ENCODE data around the gene PAEP. TPM values are rescaled to one million over a fixed set of nuclear protein-coding genes. Genes with fewer than 3 reads are reported as not detected.
"Not testable (repeated sequence)": the region's sequence is repeated elsewhere in the genome, so short reads cannot be mapped to it uniquely, and the experiment has no call there.

The PAEP gene
- polyA plus RNA-seq, 3 donors from 2014 or later = not detected

DNA sequence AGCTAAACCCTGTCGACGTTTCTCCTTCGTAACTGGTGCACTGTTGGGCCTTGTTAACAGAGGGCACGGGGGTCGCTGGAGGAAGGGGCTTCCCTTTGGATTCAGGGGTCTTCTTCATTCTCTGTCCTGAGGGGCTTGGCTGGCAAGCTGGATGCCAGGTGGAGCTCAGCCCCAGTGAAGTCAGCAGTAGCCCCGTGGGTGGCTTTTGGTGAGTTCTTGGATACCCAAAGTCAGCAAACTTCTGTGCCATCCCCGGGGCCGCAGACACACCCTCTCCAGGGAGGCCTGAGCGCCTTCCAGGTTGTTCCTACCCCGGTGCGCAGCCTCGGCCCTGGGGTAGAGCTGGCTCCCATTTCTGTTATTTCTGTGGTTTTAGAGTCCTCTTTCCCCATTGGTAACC is 27.9 kb upstream of the PAEP start:
- H3K27ac Mint-ChIP-seq = no peak overlapping the region
- no peaks in the 10 kb centered on the region for H3K36me3 Mint-ChIP-seq
- H3K4me3 Mint-ChIP-seq = no peak overlapping the region
- peaks cover 0 to 1% (median 0%) of the 10 kb centered on the region in 6 donors for H3K9me3 Mint-ChIP-seq
- DNase-seq = no peak
- no peaks in the 10 kb centered on the region for H3K4me1 Mint-ChIP-seq
- peaks cover 0 to 12% (median 6%) of the 10 kb centered on the region in 3 donors for H3K27me3 Mint-ChIP-seq (ENCODE audit: low read depth in 3 of 3)

DNA sequence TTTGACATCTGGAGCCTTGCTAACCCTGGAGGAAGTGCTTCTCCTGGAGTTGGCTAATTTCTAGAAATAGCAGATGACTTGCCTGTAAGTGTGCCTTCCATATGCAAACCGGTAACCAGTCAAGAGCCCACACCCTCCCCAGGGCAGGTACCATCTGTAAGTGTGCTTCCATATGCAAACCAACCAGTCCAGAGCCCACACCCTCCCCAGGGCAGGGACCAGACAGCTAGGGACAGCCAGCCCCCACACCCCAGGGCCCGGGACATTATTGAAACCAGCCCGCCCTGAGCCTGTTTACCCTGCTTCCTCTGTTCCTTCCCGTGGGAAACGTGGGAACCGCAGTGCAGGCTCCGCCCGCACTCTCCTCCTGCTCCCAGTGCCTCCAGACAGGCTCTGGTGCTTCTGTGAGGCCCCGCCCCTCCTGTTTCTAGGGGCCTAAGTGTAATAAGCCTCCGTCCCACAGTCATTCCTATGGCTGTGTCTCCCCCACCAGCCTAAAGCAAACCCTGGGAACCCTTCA is 27.3 kb upstream of the PAEP start:
- not testable (repeated sequence) for H3K27ac Mint-ChIP-seq

DNA sequence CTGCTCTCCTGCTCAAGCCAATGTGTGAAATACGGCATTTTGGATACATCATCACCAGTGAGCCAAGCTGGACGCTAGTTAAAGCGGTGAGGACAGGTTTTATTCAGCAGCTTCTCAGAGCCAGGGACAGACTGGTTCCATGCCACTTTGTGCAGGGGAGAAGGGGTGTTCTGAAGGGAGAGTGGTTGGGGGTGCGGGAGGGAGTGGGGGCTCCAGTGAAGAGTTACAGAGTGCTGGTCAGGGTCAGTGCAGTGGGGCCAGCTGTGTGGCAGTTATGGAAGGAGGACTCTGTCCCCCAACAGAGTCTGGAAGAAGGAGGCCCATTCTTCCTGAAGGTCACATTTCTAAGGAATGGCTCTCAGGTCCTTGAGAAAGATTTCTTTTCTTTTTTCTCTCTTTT is 26.7 kb upstream of the PAEP start:
- not testable (repeated sequence) for H3K4me1 Mint-ChIP-seq, DNase-seq, H3K27ac Mint-ChIP-seq, H3K9me3 Mint-ChIP-seq, H3K36me3 Mint-ChIP-seq, H3K4me3 Mint-ChIP-seq
- H3K27me3 Mint-ChIP-seq (ENCODE audit: low read depth in 3 of 3) = peaks cover 0 to 17% (median 6%) of the 10 kb centered on the region in 3 donors

More for the DNA sequence above, 27.3 kb upstream of the PAEP start:
- not testable (repeated sequence) for H3K4me3 Mint-ChIP-seq, H3K9me3 Mint-ChIP-seq, H3K36me3 Mint-ChIP-seq, H3K4me1 Mint-ChIP-seq, DNase-seq
- peaks cover 0 to 13% (median 6%) of the 10 kb centered on the region in 3 donors for H3K27me3 Mint-ChIP-seq (ENCODE audit: low read depth in 3 of 3)

DNA sequence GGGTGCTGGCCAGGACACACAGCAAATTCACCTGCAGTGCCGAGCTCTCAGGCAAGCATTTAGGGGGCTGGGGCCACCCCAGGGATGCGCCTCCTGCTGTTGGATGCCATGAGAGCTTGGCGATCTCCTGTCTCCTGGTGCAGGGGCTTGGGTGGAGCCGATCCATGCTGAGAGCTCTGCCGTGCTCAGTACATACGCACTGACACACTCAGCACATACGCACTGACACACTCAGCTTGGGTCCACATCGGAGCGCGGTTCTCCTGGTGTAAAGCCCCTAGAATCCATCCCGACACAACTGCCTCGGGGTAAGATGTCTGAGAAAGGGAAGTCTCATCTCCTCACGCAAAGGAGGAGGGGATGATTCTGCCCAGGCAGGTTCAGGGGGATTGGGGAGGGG is 25.9 kb upstream of the PAEP start:
- not testable (repeated sequence) for H3K36me3 Mint-ChIP-seq, H3K9me3 Mint-ChIP-seq, DNase-seq, H3K4me3 Mint-ChIP-seq, H3K27ac Mint-ChIP-seq, H3K4me1 Mint-ChIP-seq
- H3K27me3 Mint-ChIP-seq (ENCODE audit: low read depth in 3 of 3) = peaks cover 0 to 17% (median 6%) of the 10 kb centered on the region in 3 donors

DNA sequence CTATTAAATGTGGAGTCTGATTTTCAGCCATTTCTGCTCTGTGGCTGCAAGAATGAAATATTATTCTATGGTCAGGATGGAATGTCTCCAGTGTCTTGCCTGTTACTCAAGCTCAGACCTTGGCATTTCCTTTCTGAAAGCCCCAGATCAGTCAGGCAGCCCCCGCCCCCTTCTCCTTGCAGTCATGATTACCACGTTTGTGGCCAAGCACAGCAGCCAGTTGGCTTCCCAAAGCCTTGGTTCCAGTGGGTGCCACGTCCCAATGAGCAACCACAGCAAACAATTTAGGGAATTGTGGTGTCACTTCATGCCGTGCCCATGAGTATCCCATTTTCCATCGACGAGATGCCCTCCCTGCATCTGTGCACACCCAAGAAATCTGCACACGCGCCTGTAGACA is 25.3 kb upstream of the PAEP start:
- H3K4me3 Mint-ChIP-seq = no peak overlapping the region
- H3K27ac Mint-ChIP-seq = no peak overlapping the region
- H3K27me3 Mint-ChIP-seq (ENCODE audit: low read depth in 3 of 3) = peaks cover 0 to 17% (median 6%) of the 10 kb centered on the region in 3 donors
- no peaks in the 10 kb centered on the region for H3K4me1 Mint-ChIP-seq
- no peak for DNase-seq
- H3K36me3 Mint-ChIP-seq = no peaks in the 10 kb centered on the region
- H3K9me3 Mint-ChIP-seq = no peaks in the 10 kb centered on the region

DNA sequence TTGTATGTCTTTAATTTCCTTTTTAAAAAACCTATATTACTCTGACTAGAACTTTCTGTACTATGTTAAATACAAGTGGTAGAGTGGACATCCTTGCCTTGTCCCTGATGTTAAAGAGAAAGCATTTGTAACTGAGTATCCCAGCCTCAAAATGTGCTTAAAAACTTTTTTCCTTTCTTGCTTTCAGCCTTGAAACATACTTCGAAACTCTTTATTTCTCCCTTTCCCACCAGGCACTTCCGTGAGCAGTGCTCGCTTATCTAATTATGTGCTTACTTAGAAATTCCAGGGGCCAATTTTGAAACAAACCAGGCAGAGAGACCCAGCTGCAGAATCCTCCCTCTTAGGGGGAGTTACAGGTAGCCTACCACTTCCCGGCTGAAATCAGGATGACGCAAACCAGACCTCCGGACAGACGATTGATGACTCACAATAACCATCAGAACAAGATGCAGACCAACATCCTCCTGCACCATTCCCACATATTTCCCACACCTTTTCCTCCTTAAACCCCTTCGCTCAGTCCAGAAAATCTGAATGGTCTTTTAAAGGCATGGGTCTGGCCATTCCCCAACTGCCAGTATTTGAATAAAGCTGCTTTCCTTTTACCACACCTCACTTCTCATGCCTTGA is 18.2 kb upstream of the PAEP start:
- H3K4me1 Mint-ChIP-seq, H3K9me3 Mint-ChIP-seq, H3K4me3 Mint-ChIP-seq, H3K36me3 Mint-ChIP-seq, DNase-seq, H3K27ac Mint-ChIP-seq: not testable (repeated sequence)
- H3K27me3 Mint-ChIP-seq (ENCODE audit: low read depth in 3 of 3) = peaks cover 0 to 12% (median 1%) of the 10 kb centered on the region in 3 donors

DNA sequence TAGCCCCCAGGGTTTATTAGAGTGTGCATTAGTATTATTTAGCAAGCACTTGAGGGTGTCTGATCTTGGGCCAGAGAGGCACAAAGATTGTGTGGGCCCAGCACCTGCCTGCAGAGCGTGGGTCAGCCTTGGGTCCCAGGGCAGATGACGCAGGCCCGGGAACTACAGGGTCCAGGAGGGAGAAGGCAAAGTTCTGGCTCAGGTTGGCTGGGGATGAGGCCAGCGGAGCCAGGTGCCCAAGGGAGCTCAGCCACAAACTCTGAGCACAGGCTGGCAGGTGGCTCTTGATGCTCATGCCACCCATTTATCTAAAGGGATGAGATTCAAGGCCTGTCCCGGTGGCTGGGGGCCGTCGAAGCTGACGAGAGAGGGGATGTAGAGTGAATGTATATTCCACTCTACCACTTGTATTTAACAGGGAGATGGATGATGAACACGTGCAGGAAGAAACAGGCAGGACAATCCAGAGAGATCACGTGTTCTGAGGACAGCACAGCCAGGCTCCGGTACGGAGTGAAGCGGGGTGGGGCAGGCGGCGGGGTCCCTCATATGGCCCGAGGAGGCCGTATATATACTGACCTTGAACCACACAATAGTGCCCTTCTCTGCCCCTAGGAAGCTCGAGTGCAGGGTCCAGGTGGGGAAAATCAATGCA is 16.4 kb upstream of the PAEP start:
- peaks cover 0 to 7% (median 0%) of the 10 kb centered on the region in 3 donors for H3K27me3 Mint-ChIP-seq (ENCODE audit: low read depth in 3 of 3)
- no peak overlapping the region for H3K4me3 Mint-ChIP-seq
- no peaks in the 10 kb centered on the region for H3K4me1 Mint-ChIP-seq
- DNase-seq = no peak
- no peaks in the 10 kb centered on the region for H3K36me3 Mint-ChIP-seq
- H3K9me3 Mint-ChIP-seq = no peaks in the 10 kb centered on the region
- peak overlapping the region in 1 of 6 donors; percentile 4 for H3K27ac Mint-ChIP-seq

DNA sequence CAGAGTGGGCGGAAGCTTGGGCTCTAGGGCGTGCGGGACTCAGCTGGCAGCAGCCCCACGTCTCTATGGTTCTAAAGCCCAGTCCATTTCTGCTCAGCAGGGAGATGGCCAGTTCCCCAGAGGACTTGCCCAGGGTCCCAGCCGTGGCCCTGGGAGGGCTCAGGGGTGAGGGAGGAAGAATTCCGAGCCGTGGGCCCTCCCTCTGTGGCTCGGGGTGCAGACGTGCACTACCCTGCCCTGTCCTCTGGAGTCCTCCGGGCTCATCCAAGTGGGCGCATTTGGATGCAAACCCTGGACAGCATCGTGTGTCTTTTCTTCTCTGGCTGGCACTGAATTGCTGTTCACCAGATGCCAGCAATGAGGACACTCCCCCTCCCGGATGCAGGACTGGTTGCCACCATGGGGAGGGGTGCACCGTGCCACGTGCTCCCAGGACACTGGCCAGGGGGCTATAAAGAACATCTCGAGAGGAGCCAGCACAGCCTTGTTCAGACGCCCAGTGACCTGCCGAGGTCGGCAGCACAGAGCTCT is 15.8 kb upstream of the PAEP start, which contains the start of gene OBP2A:
TSS of gene OBP2A (plus strand) at position 481 of the 531 bp plus-strand sequence. CDS start 55 bp downstream, outside the sequence.
- H3K4me1 Mint-ChIP-seq; DNase-seq; H3K27me3 Mint-ChIP-seq (ENCODE audit: low read depth in 3 of 3); H3K9me3 Mint-ChIP-seq; H3K36me3 Mint-ChIP-seq; H3K4me3 Mint-ChIP-seq: not testable (repeated sequence)
- H3K27ac Mint-ChIP-seq = peak within 1 kb of the TSS in 1 of 6 donors; percentile 4

DNA sequence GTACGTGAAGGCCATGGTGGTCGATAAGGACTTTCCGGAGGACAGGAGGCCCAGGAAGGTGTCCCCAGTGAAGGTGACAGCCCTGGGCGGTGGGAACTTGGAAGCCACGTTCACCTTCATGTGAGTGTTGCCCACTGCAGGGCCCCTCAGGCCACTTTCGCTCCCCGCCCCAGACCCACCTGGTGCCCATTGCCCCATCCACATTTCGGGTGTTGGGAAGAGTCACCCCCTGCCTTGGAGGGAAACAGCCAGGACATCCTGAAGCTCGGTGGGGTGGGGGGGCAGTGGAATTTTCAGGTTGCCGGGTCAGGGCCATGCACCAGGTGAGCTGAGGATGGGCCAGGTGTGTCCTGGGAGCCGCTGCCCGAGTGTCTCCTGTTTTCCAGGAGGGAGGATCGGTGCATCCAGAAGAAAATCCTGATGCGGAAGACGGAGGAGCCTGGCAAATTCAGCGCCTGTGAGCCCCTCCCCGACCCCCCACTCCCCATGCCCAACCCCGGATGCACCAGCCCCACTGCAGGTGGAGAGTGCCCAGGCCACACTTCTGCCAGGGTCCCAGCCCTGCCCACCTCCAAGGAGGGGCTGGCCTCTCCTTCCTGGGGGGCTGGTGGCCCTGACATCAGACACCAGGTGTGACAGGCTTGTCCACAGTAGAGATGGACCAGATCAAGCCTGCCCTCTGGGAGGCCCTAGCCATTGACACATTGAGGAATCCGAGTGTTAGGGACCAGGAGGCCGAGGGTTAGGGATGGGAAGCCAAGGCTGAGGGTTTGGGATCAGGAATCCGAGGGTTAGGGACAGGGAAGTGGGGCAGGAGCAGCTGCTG is 14.6 kb upstream of the PAEP start:
- not testable (repeated sequence) for DNase-seq; H3K27me3 Mint-ChIP-seq (ENCODE audit: low read depth in 3 of 3); H3K9me3 Mint-ChIP-seq; H3K4me3 Mint-ChIP-seq; H3K4me1 Mint-ChIP-seq; H3K27ac Mint-ChIP-seq; H3K36me3 Mint-ChIP-seq

DNA sequence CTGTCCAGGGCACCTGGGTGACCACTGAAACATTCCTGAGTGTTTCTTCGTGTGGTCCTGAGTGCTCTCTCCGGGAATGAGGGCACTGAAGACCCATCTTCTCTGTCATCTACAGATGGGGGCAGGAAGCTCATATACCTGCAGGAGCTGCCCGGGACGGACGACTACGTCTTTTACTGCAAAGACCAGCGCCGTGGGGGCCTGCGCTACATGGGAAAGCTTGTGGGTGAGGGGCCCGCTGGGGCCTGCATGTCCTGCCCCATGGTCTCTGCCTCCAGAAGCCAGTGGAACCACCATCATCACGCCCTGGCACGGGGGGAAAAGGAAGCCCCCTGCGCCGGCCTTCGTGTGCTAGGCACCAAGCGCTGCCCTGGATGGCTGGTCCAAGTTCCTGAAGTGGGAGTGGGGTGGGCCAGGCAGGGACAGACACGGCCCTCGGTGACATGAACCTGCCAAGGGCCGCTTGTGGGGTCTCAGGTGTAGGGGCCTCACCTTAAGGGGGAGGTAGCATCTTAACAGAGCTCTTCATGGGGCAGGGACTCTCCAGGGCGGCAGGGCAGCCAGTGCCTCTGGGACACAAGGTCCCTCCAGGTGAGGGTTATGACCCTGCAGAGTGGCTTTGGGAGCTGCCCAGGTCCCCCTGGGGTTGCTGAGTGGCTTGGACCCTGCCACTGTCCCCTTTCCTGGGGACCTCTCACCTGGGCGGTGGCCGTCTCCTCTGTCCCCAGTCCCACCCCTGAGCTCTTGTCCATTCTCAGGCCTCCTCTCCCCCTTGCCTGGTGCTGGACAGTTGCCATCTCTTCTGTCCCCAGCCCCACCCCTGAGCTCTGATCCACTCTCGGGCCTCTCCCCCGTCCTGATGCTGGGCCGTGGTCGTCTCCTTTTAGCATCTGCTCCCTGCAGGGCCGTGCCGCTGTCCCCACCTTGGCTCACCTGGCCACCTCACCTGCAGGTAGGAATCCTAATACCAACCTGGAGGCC is 13.5 kb upstream of the PAEP start:
- no peaks in the 10 kb centered on the region for H3K36me3 Mint-ChIP-seq
- H3K9me3 Mint-ChIP-seq = no peaks in the 10 kb centered on the region
- no peak for DNase-seq
- H3K4me1 Mint-ChIP-seq = no peaks in the 10 kb centered on the region
- peaks cover 0 to 6% (median 2%) of the 10 kb centered on the region in 3 donors for H3K27me3 Mint-ChIP-seq (ENCODE audit: low read depth in 3 of 3)
- H3K27ac Mint-ChIP-seq = no peak overlapping the region
- no peak overlapping the region for H3K4me3 Mint-ChIP-seq

DNA sequence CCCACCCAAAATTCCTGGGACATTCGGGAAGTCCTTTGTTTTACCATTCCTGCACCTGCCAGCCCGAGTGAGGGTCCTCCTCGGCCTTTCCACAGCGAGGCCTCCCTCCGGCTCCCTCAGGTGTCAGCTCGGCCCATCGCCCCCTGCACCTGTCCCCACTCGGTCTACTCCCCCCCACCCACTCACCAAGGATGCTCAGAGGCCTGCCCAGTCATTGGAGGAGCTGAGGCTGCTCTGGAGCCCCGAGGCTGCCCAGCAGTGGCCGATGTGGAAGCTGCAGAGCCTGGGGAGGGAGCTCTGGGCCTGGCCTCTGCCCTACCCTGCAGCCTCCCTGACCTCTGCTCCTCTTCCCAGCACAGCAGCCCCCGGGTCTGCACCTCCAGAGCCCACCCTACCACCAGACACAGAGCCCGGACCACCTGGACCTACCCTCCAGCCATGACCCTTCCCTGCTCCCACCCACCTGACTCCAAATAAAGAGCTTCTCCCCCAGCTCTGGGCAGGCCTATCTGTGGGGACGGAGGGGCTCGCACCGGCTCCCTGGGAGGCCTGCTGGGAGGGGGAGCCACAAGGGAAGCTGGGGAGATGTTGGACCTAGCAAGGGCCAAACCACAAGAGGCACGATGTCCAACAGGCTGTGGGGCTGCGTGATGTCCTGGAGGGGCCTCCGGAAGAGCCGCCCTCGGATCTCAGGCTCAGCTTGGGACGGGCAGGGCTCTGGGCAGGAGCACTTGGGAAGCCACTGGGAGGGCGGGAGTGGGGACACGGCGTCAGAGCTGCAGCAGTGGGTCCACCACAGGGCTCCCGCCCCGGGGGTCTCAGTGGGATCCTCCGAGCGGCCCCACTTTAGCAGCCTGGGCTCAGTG is 11.8 kb upstream of the PAEP start:
- not testable (repeated sequence) for H3K4me1 Mint-ChIP-seq; H3K9me3 Mint-ChIP-seq; H3K27ac Mint-ChIP-seq; H3K27me3 Mint-ChIP-seq (ENCODE audit: low read depth in 3 of 3); H3K36me3 Mint-ChIP-seq; DNase-seq; H3K4me3 Mint-ChIP-seq

DNA sequence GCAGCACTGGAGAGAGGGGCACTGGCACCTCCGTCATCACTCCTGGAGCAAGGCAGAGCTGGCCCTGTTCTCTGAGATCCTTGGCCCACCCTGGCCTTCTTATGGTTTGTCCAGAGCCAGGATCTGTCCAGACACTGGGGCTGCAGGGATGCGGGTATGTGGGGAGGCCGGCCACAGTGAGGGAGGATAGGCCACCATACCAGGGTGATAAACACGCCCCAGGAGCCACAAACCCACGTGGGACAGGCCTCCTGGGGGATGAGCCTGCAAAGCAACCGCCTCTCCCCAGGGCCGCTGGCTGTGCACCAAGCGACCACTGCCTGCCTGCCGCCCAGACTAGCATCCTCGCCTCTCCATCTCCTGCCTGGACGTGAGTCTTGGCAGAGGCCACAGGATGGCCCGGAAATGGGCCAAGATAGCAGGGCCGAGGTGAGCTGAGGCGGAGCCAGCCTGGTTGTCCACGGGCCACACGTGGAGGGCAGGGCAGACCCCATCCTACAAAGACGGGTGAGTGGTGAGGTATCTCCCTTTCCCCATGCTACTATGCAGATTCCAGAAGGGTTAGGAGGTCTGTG is 11.1 kb upstream of the PAEP start:
- Mint-ChIP-seq H3K27me3 (ENCODE audit: low read depth in 3 of 3) (peaks cover 0 to 2% (median 2%) of the 10 kb centered on the region in 3 donors), H3K36me3 (no peaks in the 10 kb centered on the region), H3K4me3 (no peak overlapping the region), H3K27ac (no peak overlapping the region), H3K4me1 (no peaks in the 10 kb centered on the region), H3K9me3 (no peaks in the 10 kb centered on the region)
- DNase-seq = no peak

All from immature natural killer cell (primary cell).